ENCODE data around the gene AGAP4.
"Not testable (repeated sequence)": the region's sequence is repeated elsewhere in the genome, so short reads cannot be mapped to it uniquely, and the experiment has no call there.

Gene AGAP4

GRCh38 chr10:45817130-45817859 is 30.0 kb downstream of the AGAP4 start:
- no peak overlapping the region for H3K27ac ChIP-seq
- H3K4me3 ChIP-seq, result no peak overlapping the region
- DNase-seq (ENCODE audit: low spot score), result no peak
- TF ChIP-seq, protein P1, sequence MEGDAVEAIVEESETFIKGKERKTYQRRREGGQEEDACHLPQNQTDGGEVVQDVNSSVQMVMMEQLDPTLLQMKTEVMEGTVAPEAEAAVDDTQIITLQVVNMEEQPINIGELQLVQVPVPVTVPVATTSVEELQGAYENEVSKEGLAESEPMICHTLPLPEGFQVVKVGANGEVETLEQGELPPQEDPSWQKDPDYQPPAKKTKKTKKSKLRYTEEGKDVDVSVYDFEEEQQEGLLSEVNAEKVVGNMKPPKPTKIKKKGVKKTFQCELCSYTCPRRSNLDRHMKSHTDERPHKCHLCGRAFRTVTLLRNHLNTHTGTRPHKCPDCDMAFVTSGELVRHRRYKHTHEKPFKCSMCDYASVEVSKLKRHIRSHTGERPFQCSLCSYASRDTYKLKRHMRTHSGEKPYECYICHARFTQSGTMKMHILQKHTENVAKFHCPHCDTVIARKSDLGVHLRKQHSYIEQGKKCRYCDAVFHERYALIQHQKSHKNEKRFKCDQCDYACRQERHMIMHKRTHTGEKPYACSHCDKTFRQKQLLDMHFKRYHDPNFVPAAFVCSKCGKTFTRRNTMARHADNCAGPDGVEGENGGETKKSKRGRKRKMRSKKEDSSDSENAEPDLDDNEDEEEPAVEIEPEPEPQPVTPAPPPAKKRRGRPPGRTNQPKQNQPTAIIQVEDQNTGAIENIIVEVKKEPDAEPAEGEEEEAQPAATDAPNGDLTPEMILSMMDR (IDR thresholded peaks at IDR 0.05), result no peak

DNA sequence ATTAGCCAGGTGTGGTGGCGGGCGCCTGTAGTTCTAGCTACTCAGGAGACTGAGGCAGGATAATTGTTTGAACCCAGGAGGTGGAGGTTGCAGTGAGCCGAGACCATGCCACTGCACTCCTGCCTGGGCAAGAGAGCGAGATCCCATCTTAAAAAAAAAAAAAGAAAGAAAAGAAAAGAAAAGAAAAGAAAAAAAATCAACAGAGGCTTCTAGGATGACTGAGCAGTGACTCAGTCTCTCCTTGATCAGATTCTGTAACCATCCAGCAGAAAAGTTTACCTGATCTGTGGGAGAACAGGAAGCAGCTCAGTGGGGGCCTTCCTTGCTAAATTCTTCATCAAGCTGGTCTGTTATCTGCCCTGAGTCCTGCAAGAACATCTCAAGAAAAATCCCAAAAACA is 33.2 kb downstream of the AGAP4 start:
- not testable (repeated sequence) for H3K4me3 ChIP-seq; H3K27ac ChIP-seq; DNase-seq (ENCODE audit: low spot score)

DNA sequence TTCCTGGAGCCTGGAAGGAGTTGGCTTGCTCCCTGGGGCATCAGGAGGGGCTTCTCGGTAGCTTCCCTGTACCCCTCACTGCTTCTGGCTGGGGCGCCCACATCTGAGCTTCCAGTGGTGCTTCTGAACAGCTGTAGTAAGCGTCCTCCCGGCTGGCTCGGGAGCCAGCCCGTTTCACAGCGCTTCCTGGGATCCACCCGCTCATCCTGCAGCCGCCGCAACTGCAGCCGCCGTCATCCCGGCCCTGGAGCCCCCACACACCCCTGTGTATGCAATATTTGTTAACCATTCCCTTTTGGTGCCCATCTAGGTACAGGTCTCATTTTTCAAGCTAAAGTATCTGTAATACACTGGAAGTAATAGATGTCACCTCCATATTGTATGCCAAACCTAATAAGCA is 34.3 kb downstream of the AGAP4 start:
- not testable (repeated sequence) for DNase-seq (ENCODE audit: low spot score); H3K4me3 ChIP-seq; H3K27ac ChIP-seq

DNA sequence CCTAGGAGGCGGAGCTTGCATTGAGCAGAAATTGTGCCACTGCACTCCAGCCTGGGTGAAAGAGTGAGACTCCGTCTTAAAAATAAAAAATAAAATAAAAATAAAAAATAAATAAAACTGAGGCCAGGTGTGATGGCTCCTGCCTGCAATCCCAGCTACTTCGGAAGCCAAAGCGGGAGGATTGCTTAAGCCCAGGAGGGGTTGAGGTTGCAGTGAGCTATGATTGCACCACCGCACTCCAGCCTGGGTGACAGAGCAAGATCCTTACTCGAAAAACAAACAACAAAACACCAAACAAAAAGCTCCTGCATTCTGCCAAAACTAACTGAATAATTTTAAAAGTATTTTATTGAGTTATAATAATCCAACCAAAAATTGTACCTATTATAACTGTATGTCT is 36.2 kb downstream of the AGAP4 start:
- TF ChIP-seq, protein P1 (IDR thresholded peaks at IDR 0.05), result no peak
- H3K27ac ChIP-seq, result no peak overlapping the region
- H3K4me3 ChIP-seq, result no peak overlapping the region
- DNase-seq (ENCODE audit: low spot score), result no peak

DNA sequence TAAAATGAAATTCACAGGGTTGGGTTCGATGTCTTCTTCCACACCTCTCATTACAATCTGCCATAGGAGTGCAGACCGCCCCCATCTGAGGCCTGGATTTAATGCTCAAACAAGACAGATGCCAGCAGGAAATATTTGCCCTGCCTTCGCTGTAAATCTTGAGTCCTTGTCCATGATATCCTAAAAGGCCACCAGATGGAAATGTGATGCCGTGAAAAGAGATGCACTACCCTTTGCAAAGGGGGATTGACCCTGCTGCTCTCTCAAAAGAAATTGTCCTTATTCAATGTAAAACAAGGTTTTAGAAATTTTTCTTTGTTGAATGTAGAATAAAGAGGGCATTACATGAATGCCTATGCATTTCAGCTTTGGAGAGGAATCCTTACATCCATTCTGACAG is 37.5 kb downstream of the AGAP4 start:
- TF ChIP-seq, protein P1 (IDR thresholded peaks at IDR 0.05), result no peak
- no peak overlapping the region for H3K27ac ChIP-seq
- no peak for DNase-seq (ENCODE audit: low spot score)
- no peak overlapping the region for H3K4me3 ChIP-seq

- not testable (repeated sequence) for H3K27ac ChIP-seq; DNase-seq (ENCODE audit: low spot score); H3K4me3 ChIP-seq
Observed at GRCh38 chr10:45804996-45805395, 42.3 kb downstream of the AGAP4 start.

DNA sequence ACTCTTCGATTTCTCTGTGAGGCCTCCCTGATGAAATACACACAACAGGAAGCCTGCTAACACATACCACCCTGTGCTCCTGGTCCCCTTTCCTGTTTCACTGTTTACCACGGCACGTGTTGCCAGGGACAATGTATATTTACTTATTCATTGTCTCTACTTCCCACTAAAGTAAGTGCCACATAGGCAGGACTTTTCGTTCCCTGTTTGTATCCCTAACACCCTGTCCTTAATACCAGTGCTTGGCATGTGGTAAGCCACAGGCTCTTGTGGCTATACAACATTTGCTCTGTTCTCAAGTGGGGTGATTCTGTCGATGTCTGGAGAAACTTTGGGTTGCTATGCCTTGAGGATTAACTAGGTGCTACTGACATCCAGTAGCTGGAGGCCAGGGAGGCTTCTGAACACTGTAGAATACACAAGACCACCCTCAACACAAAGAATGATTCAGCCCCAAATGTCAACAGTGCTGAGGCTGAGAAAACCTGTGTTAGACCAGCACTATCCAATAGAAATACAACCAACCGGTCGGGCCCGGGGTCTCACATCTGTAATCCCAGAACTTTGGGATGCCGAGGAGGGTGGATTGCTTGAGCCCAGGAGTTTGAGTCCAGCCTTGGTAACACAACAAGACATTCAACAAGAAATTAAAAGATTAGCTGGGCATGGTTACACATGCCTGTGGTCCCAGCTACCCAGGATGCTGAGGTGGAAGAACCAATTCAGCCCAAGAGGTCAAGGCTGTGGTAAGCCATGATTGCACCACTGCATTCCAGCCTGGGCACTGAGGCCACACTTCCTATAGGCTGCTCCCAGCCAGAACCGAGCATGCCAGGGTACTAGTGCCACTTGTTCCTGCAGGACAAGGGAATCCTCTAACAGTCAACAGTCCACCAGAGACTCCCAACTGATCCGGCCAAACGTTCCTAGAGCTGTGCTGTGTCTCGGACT is 44.0 kb downstream of the AGAP4 start:
- not testable (repeated sequence) for H3K4me3 ChIP-seq; H3K27ac ChIP-seq; DNase-seq (ENCODE audit: low spot score)

GRCh38 chr10:45794761-45795160 is 52.5 kb downstream of the AGAP4 start:
- not testable (repeated sequence) for DNase-seq (ENCODE audit: low spot score); H3K4me3 ChIP-seq; H3K27ac ChIP-seq

DNA sequence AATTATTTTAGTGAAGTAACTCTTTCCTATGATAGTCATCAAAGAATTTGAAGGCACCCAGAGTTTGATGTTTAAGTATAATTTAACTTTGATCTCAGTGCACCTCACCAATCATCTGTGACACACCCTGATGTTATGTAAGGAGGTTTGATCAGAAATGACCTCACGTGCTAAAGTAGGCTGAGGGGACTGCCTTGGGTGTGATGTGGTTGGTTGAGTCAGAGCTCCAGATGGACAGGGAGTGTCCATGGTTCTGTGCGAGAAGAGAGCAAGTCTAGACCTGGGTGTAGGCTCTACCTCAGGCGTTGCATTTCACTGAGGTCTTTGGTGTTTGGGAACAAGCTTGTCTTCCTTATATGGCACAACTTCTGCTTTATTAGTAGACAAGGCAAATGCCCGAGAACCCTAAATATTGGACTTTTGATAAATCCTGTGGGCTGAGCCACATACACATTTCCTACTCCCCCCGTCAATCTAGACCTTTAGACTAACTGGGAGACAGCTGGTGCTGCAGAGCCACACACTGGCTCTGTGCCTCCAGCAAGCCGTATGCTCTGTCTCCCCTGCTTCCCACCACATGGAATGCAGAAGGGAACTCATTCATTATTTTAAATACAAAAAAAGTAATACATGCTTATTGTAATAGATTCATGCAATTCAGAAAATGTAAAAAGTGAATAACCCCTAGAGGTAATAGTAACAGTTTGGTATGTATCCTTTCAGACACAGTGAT is 56.4 kb downstream of the AGAP4 start:
- H3K4me3 ChIP-seq; DNase-seq (ENCODE audit: low spot score); H3K27ac ChIP-seq: not testable (repeated sequence)

GRCh38 chr10:45789991-45790390 is 57.3 kb downstream of the AGAP4 start:
- not testable (repeated sequence) for DNase-seq (ENCODE audit: low spot score); H3K4me3 ChIP-seq; H3K27ac ChIP-seq

DNA sequence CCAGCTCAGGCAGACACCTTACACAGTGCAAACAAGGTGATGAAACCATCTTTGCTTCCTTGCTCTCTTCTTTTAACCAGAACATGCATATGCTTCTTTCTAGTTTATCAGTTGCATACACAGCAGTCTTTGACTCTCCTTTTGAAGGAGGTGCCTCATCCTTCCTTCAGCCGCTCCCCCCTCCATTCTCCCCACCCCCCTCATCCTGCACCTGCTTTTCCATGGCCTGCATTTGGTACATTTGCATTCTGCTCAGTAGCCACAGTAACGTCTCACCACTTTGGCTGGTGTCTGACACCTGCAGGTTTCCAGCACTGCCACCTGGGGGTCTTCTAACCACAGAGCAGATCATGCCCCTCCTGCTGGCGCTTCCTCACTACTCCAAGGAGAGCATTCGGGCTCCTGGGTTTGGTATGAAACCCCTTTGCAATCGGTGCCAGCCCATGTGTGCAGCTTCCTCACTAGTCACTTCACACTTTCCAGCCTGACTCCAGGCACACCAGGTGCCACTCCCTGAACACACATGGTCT is 60.0 kb downstream of the AGAP4 start:
- DNase-seq (ENCODE audit: low spot score); H3K4me3 ChIP-seq; H3K27ac ChIP-seq: not testable (repeated sequence)

- not testable (repeated sequence) for H3K4me3 ChIP-seq; DNase-seq (ENCODE audit: low spot score); H3K27ac ChIP-seq
Observed at GRCh38 chr10:45786217-45786616, 61.1 kb downstream of the AGAP4 start.

All from coronary artery (tissue), 2 donors.